HepG2 (cell line): Measurements from ENCODE around the gene PLSCR4. TPM values are rescaled to one million over a fixed set of nuclear protein-coding genes. Genes with fewer than 3 reads are reported as not detected.

ENCODE experiments used
- ARID4A ChIP-seq: sonication (generic); formaldehyde crosslinking; IDR thresholded peaks from 2 replicates; pipeline ENCODE4 v1.5.0; 2020; ENCODE audit warnings: mild to moderate bottlenecking, missing genetic modification reagents, borderline replicate concordance
- CHD2 ChIP-seq: IDR thresholded peaks from 2 replicates; pipeline ENCODE4 v1.6.1; 2011; ENCODE audit warnings: low read depth, low read length, improper control_type of control experiment
- HBP1 ChIP-seq: IDR thresholded peaks from 2 replicates; pipeline ENCODE4 v1.6.1; 2016; ENCODE audit warnings: low read depth, control low read depth
- HNRNPLL ChIP-seq: fragments of 200-400 bp; formaldehyde crosslinking; IDR thresholded peaks from 2 replicates; pipeline ENCODE4 v1.6.1; 2017; ENCODE audit warnings: mild to moderate bottlenecking, low read depth, low read length; ENCODE audit not compliant: poor library complexity, severe bottlenecking
- KDM2A ChIP-seq: sonication (generic); formaldehyde crosslinking; IDR thresholded peaks from 2 replicates; pipeline ENCODE4 v1.4.0; 2020; ENCODE audit warnings: low read depth, missing genetic modification reagents, borderline replicate concordance
- KDM6A ChIP-seq: IDR thresholded peaks from 2 replicates; pipeline ENCODE4 v1.6.1; 2016; ENCODE audit warnings: low read depth
- KLF15 ChIP-seq: sonication (generic); formaldehyde crosslinking; IDR thresholded peaks from 2 replicates; pipeline ENCODE4 v1.8.1; 2023; ENCODE audit warnings: borderline replicate concordance, mild to moderate bottlenecking, inconsistent platforms, missing genetic modification reagents, mixed read lengths
- MAFF ChIP-seq: IDR thresholded peaks from 2 replicates; pipeline ENCODE4 v1.6.1; 2011; ENCODE audit warnings: low read depth, low read length, improper control_type of control experiment
- PLRG1 ChIP-seq: fragments of 450-650 bp; conservative IDR thresholded peaks from 2 replicates; pipeline ENCODE4 v1.6.1; 2016
- RBM22 ChIP-seq: fragments of 200-400 bp; formaldehyde crosslinking; optimal IDR thresholded peaks from 2 replicates; pipeline ENCODE3; 2017; ENCODE audit warnings: mild to moderate bottlenecking, low read length, moderate library complexity
- YEATS4 ChIP-seq: sonication (generic); formaldehyde crosslinking; IDR thresholded peaks from 2 replicates; pipeline ENCODE4 v1.4.0; 2020; ENCODE audit warnings: missing genetic modification reagents, borderline replicate concordance
- ZBTB3 ChIP-seq: sonication (generic); formaldehyde crosslinking; IDR thresholded peaks from 2 replicates; pipeline ENCODE4 v1.4.0; 2020; ENCODE audit warnings: low read depth, mild to moderate bottlenecking, moderate library complexity, missing genetic modification reagents, borderline replicate concordance
- ZEB1 ChIP-seq: IDR thresholded peaks from 2 replicates; pipeline ENCODE4 v1.6.1; 2012; ENCODE audit warnings: mild to moderate bottlenecking, low read depth, inconsistent platforms; ENCODE audit not compliant: insufficient replicate concordance
- ZNF251 ChIP-seq: sonication (generic); formaldehyde crosslinking; IDR thresholded peaks from 2 replicates; pipeline ENCODE4 v1.9.0; 2021; ENCODE audit warnings: mild to moderate bottlenecking, missing genetic modification reagents
- ZNF614 ChIP-seq: IDR thresholded peaks from 2 replicates; pipeline ENCODE4 v1.6.1; 2018; ENCODE audit warnings: missing biosample characterization, missing genetic modification reagents, inconsistent platforms, borderline replicate concordance
- ZNF747 ChIP-seq: sonication (generic); formaldehyde crosslinking; IDR thresholded peaks from 2 replicates; pipeline ENCODE4 v1.8.1; 2023; ENCODE audit warnings: missing genetic modification reagents, mild to moderate bottlenecking, borderline replicate concordance
- ZNF816 ChIP-seq: sonication (generic); formaldehyde crosslinking; IDR thresholded peaks from 2 replicates; pipeline ENCODE4 v1.8.0; 2022; ENCODE audit warnings: missing genetic modification reagents, mild to moderate bottlenecking, borderline replicate concordance
- ZNF878 ChIP-seq: sonication (generic); formaldehyde crosslinking; IDR thresholded peaks from 2 replicates; pipeline ENCODE4 v1.8.1; 2023; ENCODE audit warnings: mild to moderate bottlenecking, missing genetic modification reagents, moderate library complexity
- polyA plus RNA-seq, 8 experiments: library from polyadenylated mRNA; depleted of rRNA in 3 of 8; stranded (reverse) in 7 of 8; unstranded in 1 of 8; fragments of >200 nt; fragmentation: Illumina TruSeq in 4 of 8; extraction: Trizol in 4 of 8; gene quantifications; 2 replicates each; pipeline versions ENCODE4 v1.2.1 to v1.2.3, GENCODE V29; 2011 to 2016; ENCODE audit warnings: low read depth in 4 of 8, missing spikeins in 1 of 8, mixed read lengths in 1 of 8; ENCODE audit not compliant: insufficient read depth in 1 of 8
- total RNA-seq, 5 experiments: library from RNA; depleted of rRNA; stranded (reverse); fragments of >200 nt; fragmentation: Illumina TruSeq; extraction: Trizol; gene quantifications; 2 replicates each; pipeline ENCODE4 v1.2.3, GENCODE V29; 2016; ENCODE audit warnings: low read depth in 1 of 5
- TF ChIP-seq, protein P1 (sequence below): sonication (generic); formaldehyde crosslinking; IDR thresholded peaks from 2 replicates; pipeline ENCODE4 v1.4.0; 2020; ENCODE audit warnings: mild to moderate bottlenecking, missing genetic modification reagents
- TF ChIP-seq, protein P2 (sequence below): sonication (generic); formaldehyde crosslinking; IDR thresholded peaks from 2 replicates; pipeline ENCODE4 v1.8.1; 2023; ENCODE audit warnings: mild to moderate bottlenecking, inconsistent platforms, moderate library complexity, missing genetic modification reagents, borderline replicate concordance
- TF ChIP-seq, protein P3 (sequence below): sonication (generic); formaldehyde crosslinking; IDR thresholded peaks from 2 replicates; pipeline ENCODE4 v1.8.0; 2022; ENCODE audit warnings: mild to moderate bottlenecking, missing genetic modification reagents, moderate library complexity

The PLSCR4 gene
- total and polyA plus RNA-seq, 2 of the 13 experiments (the other 11 are each of a cell fraction or from before 2014, with no cell fraction given) = 1.5 to 59.0 TPM

GRCh38 chr3:146160321-146160963 lies 90.5 kb downstream of the PLSCR4 start (continued):
- TF ChIP-seq ZNF614 (CRISPR knock-in tag) = no peak; the same call in 1 of the 2 replicates
- TF ChIP-seq ZNF251 (CRISPR knock-in tag) = no peak
- TF ChIP-seq ZNF878 = no peak
- TF ChIP-seq HNRNPLL = no peak
- TF ChIP-seq, protein P1, sequence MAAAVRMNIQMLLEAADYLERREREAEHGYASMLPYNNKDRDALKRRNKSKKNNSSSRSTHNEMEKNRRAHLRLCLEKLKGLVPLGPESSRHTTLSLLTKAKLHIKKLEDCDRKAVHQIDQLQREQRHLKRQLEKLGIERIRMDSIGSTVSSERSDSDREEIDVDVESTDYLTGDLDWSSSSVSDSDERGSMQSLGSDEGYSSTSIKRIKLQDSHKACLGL (CRISPR knock-in tag) = no peak
- no peak for TF ChIP-seq YEATS4
- TF ChIP-seq KDM6A (CRISPR knock-in tag) = no peak
- TF ChIP-seq, protein P2, sequence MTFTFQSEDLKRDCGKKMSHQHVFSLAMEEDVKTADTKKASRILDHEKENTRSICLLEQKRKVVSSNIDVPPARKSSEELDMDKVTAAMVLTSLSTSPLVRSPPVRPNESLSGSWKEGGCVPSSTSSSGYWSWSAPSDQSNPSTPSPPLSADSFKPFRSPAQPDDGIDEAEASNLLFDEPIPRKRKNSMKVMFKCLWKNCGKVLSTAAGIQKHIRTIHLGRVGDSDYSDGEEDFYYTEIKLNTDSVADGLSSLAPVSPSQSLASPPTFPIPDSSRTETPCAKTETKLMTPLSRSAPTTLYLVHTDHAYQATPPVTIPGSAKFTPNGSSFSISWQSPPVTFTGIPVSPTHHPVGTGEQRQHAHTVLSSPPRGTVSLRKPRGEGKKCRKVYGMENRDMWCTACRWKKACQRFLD (CRISPR knock-in tag) = no peak
- no peak for TF ChIP-seq ZNF816 (CRISPR knock-in tag)
- TF ChIP-seq ZEB1 = peak; percentile 14
- TF ChIP-seq ARID4A (CRISPR knock-in tag) = no peak
- no peak for TF ChIP-seq ZBTB3 (CRISPR knock-in tag)
- TF ChIP-seq RBM22 = no peak
- no peak for TF ChIP-seq CHD2
- TF ChIP-seq MAFF = no peak
- TF ChIP-seq KDM2A = no peak
- TF ChIP-seq, protein P3, sequence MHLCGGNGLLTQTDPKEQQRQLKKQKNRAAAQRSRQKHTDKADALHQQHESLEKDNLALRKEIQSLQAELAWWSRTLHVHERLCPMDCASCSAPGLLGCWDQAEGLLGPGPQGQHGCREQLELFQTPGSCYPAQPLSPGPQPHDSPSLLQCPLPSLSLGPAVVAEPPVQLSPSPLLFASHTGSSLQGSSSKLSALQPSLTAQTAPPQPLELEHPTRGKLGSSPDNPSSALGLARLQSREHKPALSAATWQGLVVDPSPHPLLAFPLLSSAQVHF = no peak
- no peak for TF ChIP-seq ZNF747
- no peak for TF ChIP-seq KLF15
- no peak for TF ChIP-seq PLRG1
- no peak for TF ChIP-seq HBP1 (CRISPR knock-in tag)
